Measurements from ENCODE around the gene ABCF2. TPM values are rescaled to one million over a fixed set of nuclear protein-coding genes. Genes with fewer than 3 reads are reported as not detected.

Gene ABCF2
- polyA plus RNA-seq, 1 of the 3 experiments (the other 2 are of a cell fraction): 75.4 TPM

DNA sequence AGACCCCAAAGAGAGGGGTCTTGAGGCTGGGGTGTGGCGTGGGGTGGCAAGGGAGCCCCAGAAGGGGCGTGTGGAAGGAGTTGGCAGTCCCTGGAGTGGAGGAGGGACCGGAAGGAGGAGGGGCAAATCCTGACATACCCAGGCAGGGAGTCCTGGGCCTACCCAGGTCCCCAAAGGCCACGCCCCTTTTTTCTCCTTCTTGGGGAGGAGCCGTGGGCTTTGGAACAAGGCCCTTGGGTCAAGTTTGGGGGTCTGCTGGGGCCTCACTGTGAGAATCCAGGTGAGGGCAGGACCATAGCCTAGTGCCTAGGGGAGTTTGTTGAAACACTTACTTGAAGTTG, 22.7 kb upstream of the ABCF2 start:
- H3K36me3 ChIP-seq (replicated peaks in 1 of 2; ENCODE audit: control insufficient read depth in 1 of 2, insufficient read depth in 2 of 2, low read length in 1 of 2): no peaks in the 10 kb centered on the region
- peaks cover 50 to 59% of the 10 kb centered on the region in 2 experiments for H3K4me1 ChIP-seq (ENCODE audit: control insufficient read depth in 1 of 2, insufficient read depth in 2 of 2, low read depth in 1 of 2, low read length in 1 of 2)
- H3K27ac ChIP-seq (ENCODE audit: low read depth in 2 of 2, low read length in 1 of 2): peak overlapping the region in 1 of 2 experiments; percentile 73; a peak in 1 of 4 replicates
- no peak overlapping the region for H3K4me3 ChIP-seq (ENCODE audit: low read depth in 2 of 2, low read length in 1 of 2)
- peaks cover 19% of the 10 kb centered on the region for H3F3A ChIP-seq (replicated peaks; ENCODE audit: insufficient read depth)
- no peaks in the 10 kb centered on the region for H3K9me3 ChIP-seq
- peak; percentile 60 for DNase-seq
- TF ChIP-seq FOSL2 (IDR thresholded peaks at IDR 0.05; ENCODE audit: borderline replicate concordance, low read depth): no peak
- no peak for TF ChIP-seq FOXM1 (IDR thresholded peaks at IDR 0.05; ENCODE audit: low read depth)
- TF ChIP-seq NRF1 (IDR thresholded peaks at IDR 0.05; ENCODE audit: low read depth, low read length): no peak
- TF ChIP-seq, protein P1, sequence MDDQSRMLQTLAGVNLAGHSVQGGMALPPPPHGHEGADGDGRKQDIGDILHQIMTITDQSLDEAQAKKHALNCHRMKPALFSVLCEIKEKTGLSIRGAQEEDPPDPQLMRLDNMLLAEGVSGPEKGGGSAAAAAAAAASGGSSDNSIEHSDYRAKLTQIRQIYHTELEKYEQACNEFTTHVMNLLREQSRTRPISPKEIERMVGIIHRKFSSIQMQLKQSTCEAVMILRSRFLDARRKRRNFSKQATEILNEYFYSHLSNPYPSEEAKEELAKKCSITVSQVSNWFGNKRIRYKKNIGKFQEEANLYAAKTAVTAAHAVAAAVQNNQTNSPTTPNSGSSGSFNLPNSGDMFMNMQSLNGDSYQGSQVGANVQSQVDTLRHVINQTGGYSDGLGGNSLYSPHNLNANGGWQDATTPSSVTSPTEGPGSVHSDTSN (IDR thresholded peaks at IDR 0.05): no peak
- no peak for TF ChIP-seq EP300 (IDR thresholded peaks at IDR 0.05; ENCODE audit: borderline replicate concordance in 1 of 2, low read depth in 1 of 2, low read length in 1 of 2)
- no peak for TF ChIP-seq POLR2AphosphoS5 (IDR thresholded peaks at IDR 0.05; ENCODE audit: low read depth, low read length)
- no peak for TF ChIP-seq RAD21 (IDR thresholded peaks at IDR 0.05; ENCODE audit: low read length)
- TF ChIP-seq, protein P2, sequence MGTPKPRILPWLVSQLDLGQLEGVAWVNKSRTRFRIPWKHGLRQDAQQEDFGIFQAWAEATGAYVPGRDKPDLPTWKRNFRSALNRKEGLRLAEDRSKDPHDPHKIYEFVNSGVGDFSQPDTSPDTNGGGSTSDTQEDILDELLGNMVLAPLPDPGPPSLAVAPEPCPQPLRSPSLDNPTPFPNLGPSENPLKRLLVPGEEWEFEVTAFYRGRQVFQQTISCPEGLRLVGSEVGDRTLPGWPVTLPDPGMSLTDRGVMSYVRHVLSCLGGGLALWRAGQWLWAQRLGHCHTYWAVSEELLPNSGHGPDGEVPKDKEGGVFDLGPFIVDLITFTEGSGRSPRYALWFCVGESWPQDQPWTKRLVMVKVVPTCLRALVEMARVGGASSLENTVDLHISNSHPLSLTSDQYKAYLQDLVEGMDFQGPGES (IDR thresholded peaks at IDR 0.05; ENCODE audit: low read depth, low read length): no peak
- H2AFZ ChIP-seq (ENCODE audit: low read depth): no peak overlapping the region
- H3K9me2 ChIP-seq: no peaks in the 10 kb centered on the region
- CTCF ChIA-PET: interaction anchor here (0.6 to 3.0 kb wide), 6 partner anchors 10 to 126 kb away, joined by 3 to 9 read pairs (median 6); no protein-coding TSS in a partner anchor
- POLR2A ChIA-PET: no interaction called here
- WGBS (ENCODE audit: low lambda C conversion rate): 74% methylated on average over 5 of the region's 5 CpGs
- no peaks in the 10 kb centered on the region for H3K27me3 ChIP-seq (ENCODE audit: insufficient read depth)
- H3K79me2 ChIP-seq (ENCODE audit: insufficient read depth): peaks cover 12% of the 10 kb centered on the region; the same call in 1 of the 2 replicates
- peak overlapping the region; percentile 90; the same call in 1 of the 2 replicates for H3K4me2 ChIP-seq
- H3K9ac ChIP-seq: no peak overlapping the region; the same call in 1 of the 2 replicates
- peaks cover 6% of the 10 kb centered on the region for H4K20me1 ChIP-seq (ENCODE audit: insufficient read depth)

DNA sequence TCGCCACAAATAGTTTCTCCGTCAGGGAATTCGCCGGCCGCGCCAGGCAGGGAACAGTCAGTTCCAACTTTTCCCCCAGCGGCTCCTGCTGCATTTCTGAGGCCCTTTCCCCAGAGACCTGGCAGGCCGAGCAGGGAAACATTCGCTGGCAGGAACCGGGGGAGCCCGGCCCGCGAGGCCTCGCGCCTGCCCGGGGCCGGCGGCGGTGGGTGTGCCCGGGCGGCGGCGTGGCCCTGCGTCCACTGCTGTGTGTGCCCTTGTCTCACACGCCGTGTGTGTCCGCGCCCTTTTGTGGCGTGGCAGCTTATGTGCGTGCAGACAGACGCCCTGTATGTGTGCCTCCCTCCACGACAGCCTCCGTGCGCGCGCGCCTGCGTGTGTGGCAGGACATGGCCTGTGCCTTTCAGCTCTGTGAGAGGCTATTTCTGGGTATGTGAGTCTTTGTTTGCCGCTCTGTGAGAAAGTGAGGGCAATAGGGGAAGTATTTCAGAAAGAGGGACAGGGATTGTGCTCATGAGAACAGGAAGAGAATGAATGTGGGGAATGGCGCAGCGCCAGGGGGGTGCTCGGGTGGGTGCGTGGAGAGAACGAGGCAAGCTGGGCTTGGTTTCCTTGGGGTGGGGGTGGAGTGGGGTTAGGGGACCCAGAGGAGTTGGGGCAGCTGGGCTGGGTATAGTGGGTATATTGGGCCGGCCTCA, 22.2 kb upstream of the ABCF2 start:
- peak; percentile 84 for DNase-seq
- WGBS (ENCODE audit: low lambda C conversion rate): 33% methylated on average over 38 of the region's 45 CpGs

More for the DNA sequence above, 22.2 kb upstream of the ABCF2 start:
- Histone ChIP-seq H3K4me3 (ENCODE audit: low read depth in 2 of 2, low read length in 1 of 2) (peak overlapping the region; percentile 63 to 91), H3K4me2 (peak overlapping the region; percentile 90), H3K27ac (ENCODE audit: low read depth in 2 of 2, low read length in 1 of 2) (peak overlapping the region; percentile 56 to 73; a peak in 3 of 4 replicates), H3K4me1 (ENCODE audit: control insufficient read depth in 1 of 2, insufficient read depth in 2 of 2, low read depth in 1 of 2, low read length in 1 of 2) (peaks cover 52 to 63% of the 10 kb centered on the region in 2 experiments), H3K9ac (peak overlapping the region; percentile 83; the same call in 1 of the 2 replicates), H3F3A (replicated peaks; ENCODE audit: insufficient read depth) (peaks cover 22% of the 10 kb centered on the region), H3K27me3 (ENCODE audit: insufficient read depth) (no peaks in the 10 kb centered on the region), H3K9me2 (no peaks in the 10 kb centered on the region), H4K20me1 (ENCODE audit: insufficient read depth) (peaks cover 10% of the 10 kb centered on the region), H3K36me3 (replicated peaks in 1 of 2; ENCODE audit: control insufficient read depth in 1 of 2, insufficient read depth in 2 of 2, low read length in 1 of 2) (no peaks in the 10 kb centered on the region), H3K9me3 (no peaks in the 10 kb centered on the region), H3K79me2 (ENCODE audit: insufficient read depth) (peaks cover 12% of the 10 kb centered on the region), H2AFZ (ENCODE audit: low read depth) (peak overlapping the region; percentile 92)
- POLR2A ChIA-PET: interaction anchor here (0.6 to 2.1 kb wide), 2 partner anchors 17 to 28 kb away, joined by 3 to 7 read pairs; partner anchors contain the start of gene CHPF2
- CTCF ChIA-PET: interaction anchor here (0.6 to 2.7 kb wide), 4 partner anchors 10 to 125 kb away, joined by 3 to 8 read pairs (median 4); no protein-coding TSS in a partner anchor
- TF ChIP-seq, protein P3, sequence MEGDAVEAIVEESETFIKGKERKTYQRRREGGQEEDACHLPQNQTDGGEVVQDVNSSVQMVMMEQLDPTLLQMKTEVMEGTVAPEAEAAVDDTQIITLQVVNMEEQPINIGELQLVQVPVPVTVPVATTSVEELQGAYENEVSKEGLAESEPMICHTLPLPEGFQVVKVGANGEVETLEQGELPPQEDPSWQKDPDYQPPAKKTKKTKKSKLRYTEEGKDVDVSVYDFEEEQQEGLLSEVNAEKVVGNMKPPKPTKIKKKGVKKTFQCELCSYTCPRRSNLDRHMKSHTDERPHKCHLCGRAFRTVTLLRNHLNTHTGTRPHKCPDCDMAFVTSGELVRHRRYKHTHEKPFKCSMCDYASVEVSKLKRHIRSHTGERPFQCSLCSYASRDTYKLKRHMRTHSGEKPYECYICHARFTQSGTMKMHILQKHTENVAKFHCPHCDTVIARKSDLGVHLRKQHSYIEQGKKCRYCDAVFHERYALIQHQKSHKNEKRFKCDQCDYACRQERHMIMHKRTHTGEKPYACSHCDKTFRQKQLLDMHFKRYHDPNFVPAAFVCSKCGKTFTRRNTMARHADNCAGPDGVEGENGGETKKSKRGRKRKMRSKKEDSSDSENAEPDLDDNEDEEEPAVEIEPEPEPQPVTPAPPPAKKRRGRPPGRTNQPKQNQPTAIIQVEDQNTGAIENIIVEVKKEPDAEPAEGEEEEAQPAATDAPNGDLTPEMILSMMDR (IDR thresholded peaks at IDR 0.05): no peak
- TF ChIP-seq MXI1 (IDR thresholded peaks at IDR 0.05; ENCODE audit: low read depth, low read length): 0 out of 2 replicates have a peak, but pooled peaks have one; percentile 43
- TF ChIP-seq, protein P4, sequence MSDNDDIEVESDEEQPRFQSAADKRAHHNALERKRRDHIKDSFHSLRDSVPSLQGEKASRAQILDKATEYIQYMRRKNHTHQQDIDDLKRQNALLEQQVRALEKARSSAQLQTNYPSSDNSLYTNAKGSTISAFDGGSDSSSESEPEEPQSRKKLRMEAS (IDR thresholded peaks at IDR 0.05; ENCODE audit: low read depth): peak; percentile 21; the same call in 1 of the 2 replicates

Measured in SK-N-SH (cell line).